Natural killer cell treated with Interleukin-12 subunit alpha and Interleukin-12 subunit beta and Interleukin-15 and Interleukin-18, amount 100 ng/mL, for 72 hours (primary cell): ENCODE results near the gene ARCN1. TPM values are rescaled to one million over a fixed set of nuclear protein-coding genes. Genes with fewer than 3 reads are reported as not detected.
"Not testable (repeated sequence)": the region's sequence is repeated elsewhere in the genome, so short reads cannot be mapped to it uniquely, and the experiment has no call there.

Source experiments
- ATAC-seq, 2 donors: fragments of 150-1000 bp; cut with Tn5 transposase in 1 of 2; sonication (Bioruptor Pico), chemical (Tn5 transposase) in 1 of 2; 2 replicates each; pipeline ENCODE4 v1.10.0; 2021
- DNase-seq: peaks from one replicate; pipeline ENCODE4 v3.0.0; 2022; ENCODE audit warnings: low spot score
- H3K27ac Mint-ChIP-seq, 2 donors: 1 replicate in 1 of 2; 2 replicates in 1 of 2; pipeline ENCODE4 v1.8.0; 2022; ENCODE audit warnings: mixed read lengths in 2 of 2, mild to moderate bottlenecking in 1 of 2, moderate library complexity in 1 of 2
- H3K27me3 Mint-ChIP-seq, 2 donors: 1 replicate in 1 of 2; 2 replicates in 1 of 2; pipeline ENCODE4 v1.8.0; 2022; ENCODE audit warnings: mixed read lengths in 2 of 2
- H3K36me3 Mint-ChIP-seq: one replicate; pipeline ENCODE4 v1.8.0; 2022; ENCODE audit warnings: mixed read lengths
- H3K4me1 Mint-ChIP-seq, 2 donors: 1 replicate in 1 of 2; 2 replicates in 1 of 2; pipeline ENCODE4 v1.8.0; 2022; ENCODE audit warnings: low read depth in 2 of 2, mixed read lengths in 2 of 2, mild to moderate bottlenecking in 1 of 2
- H3K4me3 Mint-ChIP-seq: one replicate; pipeline ENCODE4 v1.8.0; 2022; ENCODE audit warnings: mixed read lengths
- H3K9me3 Mint-ChIP-seq: 2 replicates; pipeline ENCODE4 v1.8.0; 2022; ENCODE audit warnings: mixed read lengths
- total RNA-seq, 2 donors: library from RNA; stranded (reverse); gene quantifications; one replicate each; pipeline ENCODE4 v1.2.3, GENCODE V29; 2022

The ARCN1 gene
- total RNA-seq, 2 donors from 2014 or later = 152 to 212 TPM

GRCh38 chr11:118604566-118604965 is 32.4 kb downstream of the ARCN1 start:
- Mint-ChIP-seq H3K36me3 (peaks cover 16% of the 10 kb centered on the region), H3K9me3 (no peaks in the 10 kb centered on the region), H3K27me3 (peaks cover 8 to 12% of the 10 kb centered on the region in 2 donors), H3K27ac (no peak overlapping the region), H3K4me3 (no peak overlapping the region), H3K4me1 (peaks cover 12 to 17% of the 10 kb centered on the region in 2 donors)
- no peak for DNase-seq
- ATAC-seq = no peak

GRCh38 chr11:118605116-118605867 is 33.1 kb downstream of the ARCN1 start:
- Mint-ChIP-seq H3K9me3 (no peaks in the 10 kb centered on the region), H3K36me3 (peaks cover 11% of the 10 kb centered on the region), H3K4me1 (peaks cover 13 to 23% of the 10 kb centered on the region in 2 donors), H3K4me3 (no peak overlapping the region), H3K27me3 (peaks cover 13 to 19% of the 10 kb centered on the region in 2 donors), H3K27ac (no peak overlapping the region)
- ATAC-seq (no peak), DNase-seq (no peak)

- no peak for ATAC-seq
- Mint-ChIP-seq H3K27me3 (peaks cover 16 to 23% of the 10 kb centered on the region in 2 donors), H3K27ac (no peak overlapping the region), H3K4me1 (peaks cover 17 to 26% of the 10 kb centered on the region in 2 donors), H3K36me3 (peaks cover 11% of the 10 kb centered on the region), H3K4me3 (peak overlapping the region; percentile 64), H3K9me3 (no peaks in the 10 kb centered on the region)
- no peak for DNase-seq
Measured at GRCh38 chr11:118606157-118606843, 34.1 kb downstream of the ARCN1 start.

GRCh38 chr11:118606844-118607228 is 34.6 kb downstream of the ARCN1 start:
- H3K4me3 Mint-ChIP-seq = peak overlapping the region; percentile 64
- peaks cover 6% of the 10 kb centered on the region for H3K36me3 Mint-ChIP-seq
- H3K27me3 Mint-ChIP-seq = peaks cover 17 to 26% of the 10 kb centered on the region in 2 donors
- ATAC-seq (no peak), DNase-seq (no peak)
- no peak overlapping the region for H3K27ac Mint-ChIP-seq
- H3K9me3 Mint-ChIP-seq = no peaks in the 10 kb centered on the region
- peaks cover 19 to 27% of the 10 kb centered on the region in 2 donors for H3K4me1 Mint-ChIP-seq

GRCh38 chr11:118607401-118608359 is 35.5 kb downstream of the ARCN1 start, which contains the start of gene PHLDB1:
Gene PHLDB1 (plus strand): TSS chr11:118607615. CDS start chr11:118613837, 6,222 bp downstream.
- no peak for DNase-seq

GRCh38 chr11:118608360-118609227 is 36.4 kb downstream of the ARCN1 start:
- peak overlapping the region; percentile 7 to 17 for H3K27ac Mint-ChIP-seq
- peaks cover 19 to 26% of the 10 kb centered on the region in 2 donors for H3K27me3 Mint-ChIP-seq
- H3K9me3 Mint-ChIP-seq = no peaks in the 10 kb centered on the region
- no peaks in the 10 kb centered on the region for H3K36me3 Mint-ChIP-seq
- peak overlapping the region; percentile 85 for H3K4me3 Mint-ChIP-seq
- DNase-seq (peak; percentile 85), ATAC-seq (peak; percentile 78 to 86)
- peaks cover 19 to 25% of the 10 kb centered on the region in 2 donors for H3K4me1 Mint-ChIP-seq

More at GRCh38 chr11:118607401-118608359, 35.5 kb downstream of the ARCN1 start, which contains the start of gene PHLDB1:
- Mint-ChIP-seq H3K27ac (peak within 1 kb of the TSS; percentile 7 to 17), H3K27me3 (peaks cover 18 to 26% of the 10 kb centered on the region in 2 donors), H3K36me3 (no peaks in the 10 kb centered on the region), H3K9me3 (no peaks in the 10 kb centered on the region), H3K4me3 (peak within 1 kb of the TSS; percentile 85), H3K4me1 (peaks cover 19 to 25% of the 10 kb centered on the region in 2 donors)
- peak; percentile 2 for ATAC-seq

- no peaks in the 10 kb centered on the region for H3K36me3 Mint-ChIP-seq
- ATAC-seq (peak; percentile 18 to 46), DNase-seq (no peak)
- H3K4me1 Mint-ChIP-seq = peaks cover 19 to 25% of the 10 kb centered on the region in 2 donors
- peak overlapping the region; percentile 85 for H3K4me3 Mint-ChIP-seq
- peak overlapping the region; percentile 17 to 66 for H3K27ac Mint-ChIP-seq
- H3K9me3 Mint-ChIP-seq = no peaks in the 10 kb centered on the region
- H3K27me3 Mint-ChIP-seq = peaks cover 21 to 26% of the 10 kb centered on the region in 2 donors
Measured at GRCh38 chr11:118609380-118610224, 37.4 kb downstream of the ARCN1 start.

- Mint-ChIP-seq H3K27me3 (peaks cover 21 to 26% of the 10 kb centered on the region in 2 donors), H3K27ac (peak overlapping the region in 1 of 2 donors; percentile 66), H3K9me3 (no peaks in the 10 kb centered on the region), H3K4me3 (peak overlapping the region; percentile 85), H3K4me1 (peaks cover 19 to 25% of the 10 kb centered on the region in 2 donors), H3K36me3 (no peaks in the 10 kb centered on the region)
- ATAC-seq (no peak), DNase-seq (no peak)
Measured at GRCh38 chr11:118610225-118610772, 38.1 kb downstream of the ARCN1 start.

- Mint-ChIP-seq H3K4me1 (peaks cover 19 to 25% of the 10 kb centered on the region in 2 donors), H3K4me3 (peak overlapping the region; percentile 76), H3K27ac (no peak overlapping the region), H3K27me3 (peaks cover 21 to 26% of the 10 kb centered on the region in 2 donors), H3K9me3 (no peaks in the 10 kb centered on the region), H3K36me3 (no peaks in the 10 kb centered on the region)
- DNase-seq (peak; percentile 88), ATAC-seq (peak; percentile 64 to 72)
Measured at GRCh38 chr11:118610773-118611432, 38.7 kb downstream of the ARCN1 start.

GRCh38 chr11:118611433-118611795 is 39.2 kb downstream of the ARCN1 start:
- H3K27ac Mint-ChIP-seq, H3K36me3 Mint-ChIP-seq, H3K9me3 Mint-ChIP-seq, DNase-seq, ATAC-seq: not testable (repeated sequence)
- H3K27me3 Mint-ChIP-seq = peaks cover 21 to 26% of the 10 kb centered on the region in 2 donors
- peak overlapping the region; percentile 76 for H3K4me3 Mint-ChIP-seq
- peaks cover 19 to 25% of the 10 kb centered on the region in 2 donors for H3K4me1 Mint-ChIP-seq

- ATAC-seq = no peak
- H3K36me3 Mint-ChIP-seq = no peaks in the 10 kb centered on the region
- H3K27me3 Mint-ChIP-seq = peaks cover 21 to 26% of the 10 kb centered on the region in 2 donors
- H3K9me3 Mint-ChIP-seq = no peaks in the 10 kb centered on the region
- no peak overlapping the region for H3K27ac Mint-ChIP-seq
- peaks cover 19 to 21% of the 10 kb centered on the region in 2 donors for H3K4me1 Mint-ChIP-seq
- no peak overlapping the region for H3K4me3 Mint-ChIP-seq
- no peak for DNase-seq
Measured at GRCh38 chr11:118612378-118612777, 40.2 kb downstream of the ARCN1 start.
